ENCODE measurements around the gene TTC21A. TPM values are rescaled to one million over a fixed set of nuclear protein-coding genes. Genes with fewer than 3 reads are reported as not detected.

TTC21A gene
- total RNA-seq, 1 experiment from 2014 or later: 1.7 TPM

GRCh38 chr3:39125841-39126500 is 18.5 kb downstream of the TTC21A start:
- Histone ChIP-seq H2BK12ac (ENCODE audit: insufficient read length, low read depth, low read length) (no peak overlapping the region), H2AK5ac (ENCODE audit: insufficient read length, low read length) (no peak overlapping the region), H4K8ac (replicated peaks; ENCODE audit: insufficient read length, low read depth, low read length) (no peak overlapping the region), H3K27ac (ENCODE audit: insufficient read length, low read depth, low read length) (no peak overlapping the region), H3K9ac (ENCODE audit: extremely low read depth, insufficient read length, low read length) (no peak overlapping the region), H2AFZ (ENCODE audit: low read length) (no peak overlapping the region), H3K79me2 (ENCODE audit: insufficient read depth, low read length) (no peaks in the 10 kb centered on the region), H3K18ac (ENCODE audit: insufficient read length, low read depth, low read length) (no peak overlapping the region), H3K9me3 (ENCODE audit: control insufficient read depth, low read depth, low read length) (no peaks in the 10 kb centered on the region), H3K4me1 (ENCODE audit: insufficient read depth, low read length) (no peaks in the 10 kb centered on the region; the same call in 1 of the 2 replicates), H3K56ac (ENCODE audit: insufficient read length, low read depth, low read length) (no peak overlapping the region), H3K23me2 (ENCODE audit: insufficient read length, low read depth, low read length, poor library complexity, severe bottlenecking) (no peaks in the 10 kb centered on the region), H2BK15ac (ENCODE audit: low read depth, low read length) (no peak overlapping the region), H3T11ph (ENCODE audit: low read length) (no peak overlapping the region), H3K23ac (ENCODE audit: insufficient read length, low read depth, low read length) (no peak overlapping the region), H3K79me1 (ENCODE audit: insufficient read depth, low read depth, low read length, poor library complexity, severe bottlenecking) (no peaks in the 10 kb centered on the region), H3K4ac (ENCODE audit: low read depth, low read length) (no peak overlapping the region), H4K5ac (ENCODE audit: insufficient read length, low read depth, low read length) (no peak overlapping the region), H3K4me2 (ENCODE audit: insufficient read depth, insufficient read length, low read length) (no peak overlapping the region), H2BK5ac (ENCODE audit: insufficient read length, low read length) (no peak overlapping the region), H4K91ac (ENCODE audit: insufficient read length, low read depth, low read length) (no peak overlapping the region), H3K27me3 (ENCODE audit: insufficient read depth, low read length) (no peaks in the 10 kb centered on the region), H4K20me1 (ENCODE audit: control insufficient read depth, insufficient read depth, insufficient read length) (peaks cover 2% of the 10 kb centered on the region), H2BK20ac (ENCODE audit: low read depth, low read length, poor library complexity, severe bottlenecking) (no peak overlapping the region), H2BK120ac (ENCODE audit: low read depth, low read length, poor library complexity, severe bottlenecking) (no peak overlapping the region), H3K14ac (ENCODE audit: insufficient read depth, low read length) (no peak overlapping the region)
- Mint-ChIP-seq H3K27ac (no peak overlapping the region; a peak in 1 of 7 replicates), H3K36me3 (ENCODE audit: insufficient read depth in 1 of 3, low read depth in 3 of 3) (no peaks in the 10 kb centered on the region), H3K4me1 (peaks cover 10% of the 10 kb centered on the region in 2 experiments), H3K9me3 (no peaks in the 10 kb centered on the region), H3K4me3 (no peak overlapping the region), H3K27me3 (ENCODE audit: low read depth) (peaks cover 1% of the 10 kb centered on the region; the same call in 1 of the 2 replicates)
- WGBS (ENCODE audit: extremely low coverage, insufficient read length, low lambda C conversion rate): no CpG with 5 or more reads among the region's 12 CpGs
- DNase-seq: no peak
- no peak for TF ChIP-seq CTCF (conservative IDR thresholded peaks at IDR 0.05)
